Measurements from ENCODE around the gene ZNF248. TPM values are rescaled to one million over a fixed set of nuclear protein-coding genes. Genes with fewer than 3 reads are reported as not detected.
A peak's percentile ranks its signal among the peaks of the same experiment; 100 is the strongest.

Gene ZNF248
- total RNA-seq, 1 experiment from 2014 or later, result 115 TPM

- no peak for TF ChIP-seq CTCF (conservative IDR thresholded peaks at IDR 0.05; ENCODE audit: low read depth, low read length)
- no peak for TF ChIP-seq EZH2 (IDR thresholded peaks at IDR 0.05; ENCODE audit: low read length, unreplicated experiment)
- no peak for TF ChIP-seq EZH2phosphoT487 (IDR thresholded peaks at IDR 0.05; ENCODE audit: borderline replicate concordance, low read length)
- Histone ChIP-seq H3K9ac (ENCODE audit: low read length) (no peak overlapping the region), H2AFZ (ENCODE audit: low read length) (no peak overlapping the region), H3K27me3 (ENCODE audit: low read length) (no peaks in the 10 kb centered on the region), H3K36me3 (ENCODE audit: low read depth, low read length) (no peaks in the 10 kb centered on the region; the same call in 1 of the 2 replicates), H3K79me2 (ENCODE audit: low read length) (no peaks in the 10 kb centered on the region), H3K9me2 (replicated peaks; ENCODE audit: low read length) (no peaks in the 10 kb centered on the region), H3K9me3 (ENCODE audit: low read length) (no peaks in the 10 kb centered on the region), H3F3A (ENCODE audit: low read length, unreplicated experiment) (no peaks in the 10 kb centered on the region), H3K4me2 (ENCODE audit: low read length) (no peak overlapping the region), H3K4me3 (ENCODE audit: low read length) (no peak overlapping the region), H3K27ac (ENCODE audit: low read length) (no peak overlapping the region), H4K20me1 (ENCODE audit: low read length) (no peaks in the 10 kb centered on the region), H3K4me1 (ENCODE audit: insufficient read depth, low read length) (no peaks in the 10 kb centered on the region)
- BruUV-seq (replicated peaks), result no TSS peak
- POLR2A ChIA-PET (ENCODE audit: unreplicated experiment), result interaction anchor here (0.6 kb wide), 1 partner anchor 15 kb away, joined by 4 read pairs; no protein-coding TSS in a partner anchor
- ATAC-seq (peak; percentile 17), DNase-seq (no peak)
- intact Hi-C loops (cut with micrococcal nuclease), result no loop called here
- CTCF ChIA-PET, result no interaction called here
Observed at GRCh38 chr10:37774351-37774750, 83.1 kb downstream of the ZNF248 start.

GRCh38 chr10:37765216-37765615, 92.2 kb downstream of the ZNF248 start:
- ChIA-PET CTCF (no interaction called here), POLR2A (ENCODE audit: unreplicated experiment) (no interaction called here)
- no peak for ATAC-seq
- Histone ChIP-seq H3K9me2 (replicated peaks; ENCODE audit: low read length) (no peaks in the 10 kb centered on the region), H2AFZ (ENCODE audit: low read length) (no peak overlapping the region), H3K4me1 (ENCODE audit: insufficient read depth, low read length) (peaks cover 10% of the 10 kb centered on the region; the same call in 1 of the 2 replicates), H3F3A (ENCODE audit: low read length, unreplicated experiment) (no peaks in the 10 kb centered on the region), H3K27ac (ENCODE audit: low read length) (no peak overlapping the region), H3K79me2 (ENCODE audit: low read length) (no peaks in the 10 kb centered on the region), H3K4me3 (ENCODE audit: low read length) (no peak overlapping the region), H4K20me1 (ENCODE audit: low read length) (no peaks in the 10 kb centered on the region), H3K9ac (ENCODE audit: low read length) (no peak overlapping the region), H3K27me3 (ENCODE audit: low read length) (no peaks in the 10 kb centered on the region), H3K9me3 (ENCODE audit: low read length) (peaks cover 42% of the 10 kb centered on the region), H3K4me2 (ENCODE audit: low read length) (no peak overlapping the region), H3K36me3 (ENCODE audit: low read depth, low read length) (peaks cover 39% of the 10 kb centered on the region)
- DNase-seq, result no peak
- intact Hi-C loops (cut with micrococcal nuclease), result no loop called here
- BruUV-seq (replicated peaks), result no TSS peak
- TF ChIP-seq EZH2phosphoT487 (IDR thresholded peaks at IDR 0.05; ENCODE audit: borderline replicate concordance, low read length), result no peak
- no peak for TF ChIP-seq CTCF (conservative IDR thresholded peaks at IDR 0.05; ENCODE audit: low read depth, low read length)
- no peak for TF ChIP-seq EZH2 (IDR thresholded peaks at IDR 0.05; ENCODE audit: low read length, unreplicated experiment)

GRCh38 chr10:37763132-37763531, 94.3 kb downstream of the ZNF248 start:
- no peaks in the 10 kb centered on the region for H3K27me3 ChIP-seq (ENCODE audit: low read length)
- TF ChIP-seq EZH2phosphoT487 (IDR thresholded peaks at IDR 0.05; ENCODE audit: borderline replicate concordance, low read length) (no peak), CTCF (conservative IDR thresholded peaks at IDR 0.05; ENCODE audit: low read depth, low read length) (no peak), EZH2 (IDR thresholded peaks at IDR 0.05; ENCODE audit: low read length, unreplicated experiment) (no peak)
- no peak overlapping the region for H3K4me3 ChIP-seq (ENCODE audit: low read length)
- no peak overlapping the region for H3K27ac ChIP-seq (ENCODE audit: low read length)
- ATAC-seq (no peak), DNase-seq (no peak)
- H4K20me1 ChIP-seq (ENCODE audit: low read length), result no peaks in the 10 kb centered on the region
- peaks cover 47% of the 10 kb centered on the region for H3K36me3 ChIP-seq (ENCODE audit: low read depth, low read length)
- no peak overlapping the region for H3K9ac ChIP-seq (ENCODE audit: low read length)
- intact Hi-C loops (cut with micrococcal nuclease), result no loop called here
- no TSS peak for BruUV-seq (replicated peaks)
- POLR2A ChIA-PET (ENCODE audit: unreplicated experiment), result no interaction called here
- no peaks in the 10 kb centered on the region for H3F3A ChIP-seq (ENCODE audit: low read length, unreplicated experiment)
- H3K9me2 ChIP-seq (replicated peaks; ENCODE audit: low read length), result no peaks in the 10 kb centered on the region
- peaks cover 42% of the 10 kb centered on the region for H3K9me3 ChIP-seq (ENCODE audit: low read length)
- H3K4me2 ChIP-seq (ENCODE audit: low read length), result no peak overlapping the region
- H2AFZ ChIP-seq (ENCODE audit: low read length), result no peak overlapping the region
- CTCF ChIA-PET, result no interaction called here
- H3K4me1 ChIP-seq (ENCODE audit: insufficient read depth, low read length), result peaks cover 11% of the 10 kb centered on the region; the same call in 1 of the 2 replicates
- H3K79me2 ChIP-seq (ENCODE audit: low read length), result no peaks in the 10 kb centered on the region
